ENCODE measurements around the gene MPRIP. TPM values are rescaled to one million over a fixed set of nuclear protein-coding genes. Genes with fewer than 3 reads are reported as not detected.
A peak's percentile ranks its signal among the peaks of the same experiment; 100 is the strongest.

The MPRIP gene
- total and polyA plus RNA-seq, 7 donors: 43.2 to 113 (median 77.4) TPM

DNA sequence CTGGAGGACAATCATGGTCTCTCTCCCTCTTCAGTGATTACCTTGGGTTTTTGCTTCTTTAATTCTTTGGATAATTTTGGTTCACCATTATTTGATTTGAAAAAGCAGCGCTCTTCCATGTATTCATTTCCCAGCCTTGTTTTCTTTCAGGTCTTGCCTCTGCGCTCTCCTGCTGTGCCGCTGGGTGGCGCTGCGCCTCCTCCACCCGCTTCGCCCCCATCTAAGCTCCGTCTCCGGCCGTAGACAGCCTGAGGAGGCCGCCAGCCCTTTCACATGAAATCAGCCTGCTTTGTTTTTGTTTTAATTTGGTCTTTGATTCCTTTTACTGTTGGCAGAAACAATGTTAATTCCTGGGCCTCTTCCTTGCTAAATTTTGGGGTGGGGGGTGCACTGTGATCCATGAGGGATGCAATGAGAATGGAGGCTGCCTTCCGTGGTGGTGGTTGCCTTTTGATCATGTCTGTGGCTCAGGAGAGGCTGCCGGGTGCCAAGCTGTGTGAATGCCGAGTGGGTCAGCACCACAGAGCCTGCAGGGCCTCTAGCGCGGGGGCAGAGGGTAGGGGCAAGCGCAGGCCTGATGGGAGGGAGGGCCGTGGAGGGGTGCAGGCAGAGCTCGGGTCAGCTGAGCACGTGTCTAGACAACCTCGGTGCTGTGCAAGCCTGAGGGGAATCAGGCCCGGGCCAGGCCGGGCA, 99.7 kb downstream of the MPRIP start:
- Histone ChIP-seq H3K4me3 (no peak overlapping the region), H3K27me3 (no peaks in the 10 kb centered on the region), H3K4me1 (peaks cover 0 to 13% (median 9%) of the 10 kb centered on the region in 4 donors), H3K9me3 (no peaks in the 10 kb centered on the region), H3K27ac (peak overlapping the region in 2 of 4 donors; percentile 40 to 61), H3K36me3 (peaks cover 35 to 92% (median 53%) of the 10 kb centered on the region in 4 donors)
- DNase-seq: peak; percentile 78
- TF ChIP-seq POLR2A (IDR thresholded peaks at IDR 0.05) (no peak), EP300 (IDR thresholded peaks at IDR 0.05) (no peak), POLR2AphosphoS5 (IDR thresholded peaks at IDR 0.05) (peak in 1 of 4 donors; percentile 13)
- TF ChIP-seq, protein P1, sequence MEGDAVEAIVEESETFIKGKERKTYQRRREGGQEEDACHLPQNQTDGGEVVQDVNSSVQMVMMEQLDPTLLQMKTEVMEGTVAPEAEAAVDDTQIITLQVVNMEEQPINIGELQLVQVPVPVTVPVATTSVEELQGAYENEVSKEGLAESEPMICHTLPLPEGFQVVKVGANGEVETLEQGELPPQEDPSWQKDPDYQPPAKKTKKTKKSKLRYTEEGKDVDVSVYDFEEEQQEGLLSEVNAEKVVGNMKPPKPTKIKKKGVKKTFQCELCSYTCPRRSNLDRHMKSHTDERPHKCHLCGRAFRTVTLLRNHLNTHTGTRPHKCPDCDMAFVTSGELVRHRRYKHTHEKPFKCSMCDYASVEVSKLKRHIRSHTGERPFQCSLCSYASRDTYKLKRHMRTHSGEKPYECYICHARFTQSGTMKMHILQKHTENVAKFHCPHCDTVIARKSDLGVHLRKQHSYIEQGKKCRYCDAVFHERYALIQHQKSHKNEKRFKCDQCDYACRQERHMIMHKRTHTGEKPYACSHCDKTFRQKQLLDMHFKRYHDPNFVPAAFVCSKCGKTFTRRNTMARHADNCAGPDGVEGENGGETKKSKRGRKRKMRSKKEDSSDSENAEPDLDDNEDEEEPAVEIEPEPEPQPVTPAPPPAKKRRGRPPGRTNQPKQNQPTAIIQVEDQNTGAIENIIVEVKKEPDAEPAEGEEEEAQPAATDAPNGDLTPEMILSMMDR (IDR thresholded peaks at IDR 0.05): peak; percentile 78 to 89 (median 86)
- WGBS, 2 donors: 76 to 78% methylated on average over 23 of the region's 23 CpGs
- intact Hi-C loops (cut with DNase I): loop anchor here (2.0 to 10.0 kb wide), 2 partner anchors 95 to 163 kb away; partner anchors contain the start of genes FLCN and NT5M

DNA sequence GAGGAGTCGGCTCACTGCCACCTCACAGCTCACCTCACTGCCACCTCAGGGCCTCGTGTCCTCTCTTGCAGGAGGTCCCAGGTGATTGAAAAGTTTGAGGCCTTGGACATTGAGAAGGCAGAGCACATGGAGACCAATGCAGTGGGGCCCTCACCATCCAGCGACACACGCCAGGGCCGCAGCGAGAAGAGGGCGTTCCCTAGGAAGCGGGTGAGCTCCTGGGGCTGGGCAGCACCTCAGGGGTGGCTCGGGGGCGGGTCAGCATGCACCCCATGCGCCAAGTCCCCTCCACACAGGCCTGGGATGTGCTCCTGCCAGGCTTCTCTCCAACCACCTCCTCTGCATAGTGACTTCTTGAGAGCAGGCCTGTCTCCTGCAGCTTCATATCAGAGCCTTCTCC, 100.3 kb downstream of the MPRIP start:
- Histone ChIP-seq H3K4me1 (peaks cover 0 to 13% (median 9%) of the 10 kb centered on the region in 4 donors), H3K9me3 (no peaks in the 10 kb centered on the region), H3K27ac (peak overlapping the region in 2 of 4 donors; percentile 40 to 61), H3K27me3 (no peaks in the 10 kb centered on the region), H3K36me3 (peaks cover 37 to 92% (median 55%) of the 10 kb centered on the region in 4 donors), H3K4me3 (no peak overlapping the region)
- no peak for TF ChIP-seq POLR2AphosphoS5 (IDR thresholded peaks at IDR 0.05)
- TF ChIP-seq POLR2A (IDR thresholded peaks at IDR 0.05): no peak
- no peak for TF ChIP-seq EP300 (IDR thresholded peaks at IDR 0.05)
- TF ChIP-seq, protein P1 (IDR thresholded peaks at IDR 0.05): no peak
- 94 to 95% methylated on average over 11 of the region's 11 CpGs for WGBS, 2 donors
- intact Hi-C loops (cut with DNase I): loop anchor here (2.0 to 10.0 kb wide), 2 partner anchors 94 to 162 kb away; partner anchors contain the start of genes FLCN and NT5M
- no peak for DNase-seq

DNA sequence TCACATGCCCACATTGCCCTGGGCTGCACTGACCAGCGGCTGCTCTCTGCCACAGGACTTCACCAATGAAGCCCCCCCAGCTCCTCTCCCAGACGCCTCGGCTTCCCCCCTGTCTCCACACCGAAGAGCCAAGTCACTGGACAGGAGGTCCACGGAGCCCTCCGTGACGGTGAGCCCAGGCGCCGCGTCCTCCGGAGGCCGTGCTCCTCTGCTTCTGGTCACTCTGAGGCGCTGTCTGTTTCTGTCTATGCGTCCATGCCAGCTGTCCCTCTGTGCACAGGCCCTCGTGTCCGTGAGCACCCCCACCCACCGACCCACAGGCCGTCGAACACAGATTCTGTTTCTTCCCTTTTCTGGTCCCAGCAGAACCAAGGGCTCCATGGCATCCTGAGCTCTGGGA, 101.2 kb downstream of the MPRIP start:
- intact Hi-C loops (cut with DNase I): loop anchor here (2.0 to 10.0 kb wide), 2 partner anchors 93 to 161 kb away; partner anchors contain the start of genes FLCN and NT5M
- no peaks in the 10 kb centered on the region for H3K27me3 ChIP-seq
- no peak overlapping the region for H3K4me3 ChIP-seq
- TF ChIP-seq EP300 (IDR thresholded peaks at IDR 0.05) (no peak), POLR2AphosphoS5 (IDR thresholded peaks at IDR 0.05) (no peak), POLR2A (IDR thresholded peaks at IDR 0.05) (no peak)
- TF ChIP-seq, protein P1 (IDR thresholded peaks at IDR 0.05): no peak
- peaks cover 37 to 92% (median 46%) of the 10 kb centered on the region in 4 donors for H3K36me3 ChIP-seq
- 96% methylated on average over 19 of the region's 19 CpGs for WGBS, 2 donors
- H3K4me1 ChIP-seq: peaks cover 0 to 13% (median 9%) of the 10 kb centered on the region in 4 donors
- DNase-seq: no peak
- H3K27ac ChIP-seq: no peak overlapping the region
- no peaks in the 10 kb centered on the region for H3K9me3 ChIP-seq

DNA sequence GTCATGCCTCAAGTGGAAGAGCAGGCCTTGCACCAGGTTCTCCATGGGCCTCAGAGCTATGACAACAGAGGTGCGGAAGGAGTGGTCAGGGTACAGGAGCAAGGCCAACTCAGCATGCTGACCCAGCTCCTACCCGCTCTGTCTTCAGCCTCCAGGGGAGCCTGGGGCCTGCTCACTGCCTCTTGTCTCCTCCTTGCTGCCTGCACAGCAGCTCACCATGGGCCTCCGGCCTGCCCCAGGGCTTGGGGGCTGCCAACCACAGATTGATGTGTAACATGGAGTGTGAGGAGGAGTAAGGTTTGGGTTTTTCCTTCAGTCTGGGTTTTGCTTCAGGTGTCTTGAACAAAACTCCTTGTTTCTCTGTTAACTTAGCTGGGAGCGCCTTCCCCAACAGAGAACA, 101.8 kb downstream of the MPRIP start:
- Histone ChIP-seq H3K4me3 (no peak overlapping the region), H3K27ac (no peak overlapping the region), H3K36me3 (peaks cover 37 to 92% (median 41%) of the 10 kb centered on the region in 4 donors), H3K4me1 (peaks cover 0 to 13% (median 9%) of the 10 kb centered on the region in 4 donors), H3K9me3 (no peaks in the 10 kb centered on the region), H3K27me3 (no peaks in the 10 kb centered on the region)
- intact Hi-C loops (cut with DNase I): loop anchor here (10.0 kb wide), 1 partner anchor 161 kb away; the partner anchor contains the start of gene NT5M
- TF ChIP-seq EP300 (IDR thresholded peaks at IDR 0.05): no peak
- DNase-seq: no peak
- 97 to 98% methylated on average over 4 of the region's 4 CpGs for WGBS, 2 donors

DNA sequence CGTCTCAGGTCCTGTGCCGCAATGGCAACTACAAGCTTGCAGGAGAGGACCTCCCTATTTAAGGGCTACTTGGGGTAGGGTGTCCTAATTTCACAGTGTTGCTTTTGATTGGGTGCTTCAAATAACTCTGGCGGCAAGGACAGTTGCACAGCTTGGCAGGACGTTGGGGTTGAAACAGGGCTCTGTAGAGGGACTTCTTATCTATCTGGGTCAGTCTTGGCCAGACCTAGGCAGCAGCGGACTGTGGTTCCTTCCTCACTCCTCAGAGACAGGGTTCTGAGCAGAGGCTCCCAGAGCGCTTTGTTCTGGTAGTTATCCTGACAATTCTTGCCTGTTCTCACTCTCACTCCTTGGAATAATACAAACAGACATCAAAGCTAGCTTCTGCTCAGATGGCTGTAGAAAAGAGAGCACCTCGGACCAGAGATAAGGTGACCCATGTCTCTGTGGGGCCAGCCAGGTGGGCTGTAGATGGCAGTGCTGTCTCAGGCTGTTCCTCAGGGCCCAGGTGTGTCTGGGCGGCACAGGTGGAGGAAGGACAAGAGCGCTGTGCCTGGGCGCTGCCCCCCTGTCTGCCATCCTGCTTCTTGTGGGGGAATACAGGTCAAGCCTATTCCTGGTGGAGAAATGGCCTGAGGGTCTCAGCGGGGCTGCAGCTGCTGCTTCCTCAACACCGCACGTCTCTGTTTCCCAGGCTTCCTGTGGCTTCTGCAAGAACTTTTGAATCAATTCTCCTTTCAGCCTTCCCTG, 102.8 kb downstream of the MPRIP start:
- intact Hi-C loops (cut with DNase I): loop anchor here (10.0 kb wide), 1 partner anchor 160 kb away; the partner anchor contains the start of gene NT5M
- no peaks in the 10 kb centered on the region for H3K27me3 ChIP-seq
- no peak overlapping the region for H3K4me3 ChIP-seq
- 73 to 90% methylated on average over 13 of the region's 13 CpGs for WGBS, 2 donors
- DNase-seq: no peak
- peaks cover 34 to 88% (median 36%) of the 10 kb centered on the region in 4 donors for H3K36me3 ChIP-seq
- TF ChIP-seq POLR2AphosphoS5 (IDR thresholded peaks at IDR 0.05) (no peak), POLR2A (IDR thresholded peaks at IDR 0.05) (no peak)
- TF ChIP-seq, protein P1 (IDR thresholded peaks at IDR 0.05): no peak
- H3K4me1 ChIP-seq: peaks cover 0 to 13% (median 9%) of the 10 kb centered on the region in 4 donors
- no peaks in the 10 kb centered on the region for H3K9me3 ChIP-seq
- H3K27ac ChIP-seq: no peak overlapping the region

Measured in sigmoid colon (tissue), 7 donors.